HepG2 (cell line): ENCODE measurements around the gene JADE2. TPM values are rescaled to one million over a fixed set of nuclear protein-coding genes. Genes with fewer than 3 reads are reported as not detected.

Experiments
- BCL6 ChIP-seq: IDR thresholded peaks from 2 replicates; pipeline ENCODE4 v1.6.1; 2016; ENCODE audit warnings: missing genetic modification reagents, missing compliant biosample characterization
- BHLHE40 ChIP-seq: IDR thresholded peaks from 2 replicates; pipeline ENCODE4 v1.6.1; 2011; ENCODE audit warnings: low read length, improper control_type of control experiment
- CERS6 ChIP-seq: sonication (generic); formaldehyde crosslinking; IDR thresholded peaks from 2 replicates; pipeline ENCODE4 v1.5.0; 2020; ENCODE audit warnings: missing genetic modification reagents
- DNMT1 ChIP-seq: sonication (generic); formaldehyde crosslinking; IDR thresholded peaks from 2 replicates; pipeline ENCODE4 v1.5.1; 2020; ENCODE audit warnings: mild to moderate bottlenecking, missing genetic modification reagents
- GPBP1L1 ChIP-seq: sonication (generic); formaldehyde crosslinking; IDR thresholded peaks from 2 replicates; pipeline ENCODE4 v1.5.0; 2020; ENCODE audit warnings: mild to moderate bottlenecking, missing genetic modification reagents
- HMGXB4 ChIP-seq, 2 experiments: sonication (generic) in 1 of 2; formaldehyde crosslinking in 1 of 2; IDR thresholded peaks; 2 replicates each; pipeline versions ENCODE4 v1.4.0 to v1.6.1; 2018 to 2020; ENCODE audit warnings: missing genetic modification reagents in 2 of 2, borderline replicate concordance in 1 of 2, low read depth in 1 of 2, mild to moderate bottlenecking in 1 of 2, missing biosample characterization in 1 of 2
- HNF1B ChIP-seq: sonication (generic); formaldehyde crosslinking; IDR thresholded peaks from 2 replicates; pipeline ENCODE4 v1.5.1; 2020; ENCODE audit warnings: mild to moderate bottlenecking, moderate library complexity, missing genetic modification reagents
- ISL2 ChIP-seq: sonication (generic); formaldehyde crosslinking; IDR thresholded peaks from 2 replicates; pipeline ENCODE4 v1.5.0; 2020; ENCODE audit warnings: missing genetic modification reagents
- MXI1 ChIP-seq: IDR thresholded peaks from 3 replicates; pipeline ENCODE4 v1.6.1; 2012; ENCODE audit warnings: low read depth, low read length, inconsistent platforms, borderline replicate concordance
- MYC ChIP-seq: sonication (generic); formaldehyde crosslinking; IDR thresholded peaks from 2 replicates; pipeline ENCODE4 v1.9.0; 2021; ENCODE audit warnings: missing genetic modification reagents, borderline replicate concordance
- PLRG1 ChIP-seq: fragments of 450-650 bp; conservative IDR thresholded peaks from 2 replicates; pipeline ENCODE4 v1.6.1; 2016
- TAF15 ChIP-seq: fragments of 200-400 bp; formaldehyde crosslinking; IDR thresholded peaks from one replicate; pipeline ENCODE4 v1.6.1; 2018; ENCODE audit warnings: mild to moderate bottlenecking, low read depth, low read length; ENCODE audit not compliant: poor library complexity, severe bottlenecking
- TBP ChIP-seq: sonication (generic); formaldehyde crosslinking; IDR thresholded peaks from 2 replicates; pipeline ENCODE4 v1.5.0; 2020; ENCODE audit warnings: missing genetic modification reagents
- TEAD3 ChIP-seq: optimal IDR thresholded peaks from 2 replicates; pipeline ENCODE3; 2016; ENCODE audit warnings: borderline replicate concordance
- THAP11 ChIP-seq: IDR thresholded peaks from 2 replicates; pipeline ENCODE4 v1.6.1; 2016; ENCODE audit warnings: missing biosample characterization, missing genetic modification reagents
- ZBTB20 ChIP-seq: sonication (generic); formaldehyde crosslinking; IDR thresholded peaks from 2 replicates; pipeline ENCODE4 v1.8.1; 2023; ENCODE audit warnings: missing genetic modification reagents, low read depth, mild to moderate bottlenecking, borderline replicate concordance
- ZBTB21 ChIP-seq: sonication (generic); formaldehyde crosslinking; IDR thresholded peaks from 2 replicates; pipeline ENCODE4 v1.4.0; 2020; ENCODE audit warnings: missing genetic modification reagents
- ZNF143 ChIP-seq: sonication (generic); formaldehyde crosslinking; IDR thresholded peaks from 2 replicates; pipeline ENCODE4 v1.4.0; 2020; ENCODE audit warnings: missing genetic modification reagents
- ZNF230 ChIP-seq: sonication (generic); formaldehyde crosslinking; IDR thresholded peaks from 2 replicates; pipeline ENCODE4 v1.4.0; 2020; ENCODE audit warnings: mild to moderate bottlenecking, missing genetic modification reagents
- ZNF496 ChIP-seq: sonication (generic); formaldehyde crosslinking; IDR thresholded peaks from 2 replicates; pipeline ENCODE4 v1.8.1; 2023; ENCODE audit warnings: mild to moderate bottlenecking, moderate library complexity, missing genetic modification reagents; ENCODE audit not compliant: insufficient replicate concordance
- ZNF614 ChIP-seq: IDR thresholded peaks from 2 replicates; pipeline ENCODE4 v1.6.1; 2018; ENCODE audit warnings: missing biosample characterization, missing genetic modification reagents, inconsistent platforms, borderline replicate concordance
- ZNF652 ChIP-seq: IDR thresholded peaks from 2 replicates; pipeline ENCODE4 v1.6.1; 2016; ENCODE audit warnings: low read depth, borderline replicate concordance
- ZNF660 ChIP-seq: sonication (generic); formaldehyde crosslinking; IDR thresholded peaks from 2 replicates; pipeline ENCODE4 v1.5.1; 2020; ENCODE audit warnings: mild to moderate bottlenecking, low read depth, missing genetic modification reagents, borderline replicate concordance
- ZNF841 ChIP-seq: sonication (generic); formaldehyde crosslinking; IDR thresholded peaks from 2 replicates; pipeline ENCODE4 v1.8.1; 2023; ENCODE audit warnings: missing genetic modification reagents, borderline replicate concordance
- polyA plus RNA-seq, 8 experiments: library from polyadenylated mRNA; depleted of rRNA in 3 of 8; stranded (reverse) in 7 of 8; unstranded in 1 of 8; fragments of >200 nt; fragmentation: Illumina TruSeq in 4 of 8; extraction: Trizol in 4 of 8; gene quantifications; 2 replicates each; pipeline versions ENCODE4 v1.2.1 to v1.2.3, GENCODE V29; 2011 to 2016; ENCODE audit warnings: low read depth in 4 of 8, missing spikeins in 1 of 8, mixed read lengths in 1 of 8; ENCODE audit not compliant: insufficient read depth in 1 of 8
- total RNA-seq, 5 experiments: library from RNA; depleted of rRNA; stranded (reverse); fragments of >200 nt; fragmentation: Illumina TruSeq; extraction: Trizol; gene quantifications; 2 replicates each; pipeline ENCODE4 v1.2.3, GENCODE V29; 2016; ENCODE audit warnings: low read depth in 1 of 5

The JADE2 gene
- total and polyA plus RNA-seq, 2 of the 13 experiments (the other 11 are each of a cell fraction or from before 2014, with no cell fraction given): 7.5 to 15.1 TPM

GRCh38 chr5:134506054-134507039 lies 19.1 kb upstream of the JADE2 start (continued):
- TF ChIP-seq MYC (CRISPR knock-in tag) (peak; percentile 86), ZNF496 (CRISPR knock-in tag) (no peak), MXI1 (peak; percentile 53; the same call in 1 of the 3 replicates), ZBTB20 (no peak; the same call in 1 of the 2 replicates), BHLHE40 (no peak), DNMT1 (CRISPR knock-in tag) (no peak), HMGXB4 (CRISPR knock-in tag; IDR thresholded peaks at IDR 0.05; ENCODE audit: borderline replicate concordance in 1 of 2, low read depth in 1 of 2) (peak; percentile 53 to 80; a peak in 3 of 4 replicates), GPBP1L1 (CRISPR knock-in tag) (no peak), TEAD3 (CRISPR knock-in tag) (peak; percentile 85), ZNF614 (CRISPR knock-in tag) (peak; percentile 73; the same call in 1 of the 2 replicates), PLRG1 (no peak), ZNF230 (CRISPR knock-in tag) (no peak), ZBTB21 (CRISPR knock-in tag) (no peak), TBP (CRISPR knock-in tag) (no peak), ZNF841 (CRISPR knock-in tag) (no peak), ZNF652 (CRISPR knock-in tag) (peak; percentile 41; the same call in 1 of the 2 replicates), CERS6 (CRISPR knock-in tag) (no peak), ZNF660 (CRISPR knock-in tag) (no peak), THAP11 (CRISPR knock-in tag) (peak; percentile 74), BCL6 (0 out of 2 replicates have a peak, but pooled peaks have one; percentile 52), ISL2 (no peak; the same call in 1 of the 2 replicates), ZNF143 (CRISPR knock-in tag) (0 out of 2 replicates have a peak, but pooled peaks have one; percentile 64), TAF15 (no peak), HNF1B (peak; percentile 95)
